ENCODE data around the gene OSGEP.
A peak's percentile ranks its signal among the peaks of the same experiment; 100 is the strongest.
"Not testable (repeated sequence)": the region's sequence is repeated elsewhere in the genome, so short reads cannot be mapped to it uniquely, and the experiment has no call there.

Gene OSGEP

GRCh38 chr14:20446889-20447288 is 7.7 kb downstream of the OSGEP start:
- POLR2A ChIA-PET = no interaction called here
- CTCF ChIA-PET = interaction anchor here (0.8 to 1.2 kb wide), 2 partner anchors 13 to 119 kb away, joined by 3 read pairs; no protein-coding TSS in a partner anchor
- H3K4me1 ChIP-seq (ENCODE audit: control insufficient read depth, insufficient read depth, low read length) = no peaks in the 10 kb centered on the region
- H3K4me3 ChIP-seq (ENCODE audit: low read depth, low read length) = no peak overlapping the region
- no peaks in the 10 kb centered on the region for H3K9me3 ChIP-seq (ENCODE audit: control insufficient read depth, insufficient read depth, low read depth, low read length)
- peaks cover 55 to 76% of the 10 kb centered on the region in 2 experiments for H3K36me3 ChIP-seq (ENCODE audit: control insufficient read depth in 2 of 2, insufficient read depth in 1 of 2, low read length in 2 of 2)
- H3K27ac ChIP-seq (ENCODE audit: extremely low read depth, low read depth, low read length) = no peak overlapping the region
- TF ChIP-seq ZNF239 (tag by site-specific recombination; IDR thresholded peaks at IDR 0.05) (no peak), ZNF221 (tag by site-specific recombination; IDR thresholded peaks at IDR 0.05; ENCODE audit: borderline replicate concordance) (no peak), TCF7L2 (IDR thresholded peaks at IDR 0.05; ENCODE audit: borderline replicate concordance, low read depth, low read length) (no peak), KLF1 (tag by site-specific recombination; IDR thresholded peaks at IDR 0.05) (no peak), ZNF354C (tag by site-specific recombination; IDR thresholded peaks at IDR 0.05; ENCODE audit: borderline replicate concordance, low read depth) (no peak), KLF9 (tag by site-specific recombination; IDR thresholded peaks at IDR 0.05; ENCODE audit: low read depth) (no peak)

- H3K4me3 ChIP-seq (ENCODE audit: low read depth, low read length); H3K4me1 ChIP-seq (ENCODE audit: control insufficient read depth, insufficient read depth, low read length); H3K9me3 ChIP-seq (ENCODE audit: control insufficient read depth, insufficient read depth, low read depth, low read length); H3K27ac ChIP-seq (ENCODE audit: extremely low read depth, low read depth, low read length): not testable (repeated sequence)
- CTCF ChIA-PET = interaction anchor here (0.7 to 1.5 kb wide), 3 partner anchors 7 to 28 kb away, joined by 3 to 4 read pairs (median 3); partner anchors contain the start of genes APEX1 and OSGEP
- POLR2A ChIA-PET = interaction anchor here (0.6 to 1.6 kb wide), 2 partner anchors 30 to 41 kb away, joined by 4 to 5 read pairs; partner anchors contain the start of gene TEP1
- H3K36me3 ChIP-seq (ENCODE audit: control insufficient read depth in 2 of 2, insufficient read depth in 1 of 2, low read length in 2 of 2) = peaks cover 25 to 45% of the 10 kb centered on the region in 2 experiments
Measured at GRCh38 chr14:20443650-20444049, 11.0 kb downstream of the OSGEP start.

GRCh38 chr14:20441461-20441860 is 13.2 kb downstream of the OSGEP start:
- Histone ChIP-seq H3K9me3 (ENCODE audit: control insufficient read depth, insufficient read depth, low read depth, low read length) (no peaks in the 10 kb centered on the region), H3K36me3 (ENCODE audit: control insufficient read depth in 2 of 2, insufficient read depth in 1 of 2, low read length in 2 of 2) (peaks cover 9 to 23% of the 10 kb centered on the region in 2 experiments; a peak in 2 of 3 replicates), H3K4me1 (ENCODE audit: control insufficient read depth, insufficient read depth, low read length) (no peaks in the 10 kb centered on the region), H3K27ac (ENCODE audit: extremely low read depth, low read depth, low read length) (no peak overlapping the region), H3K4me3 (ENCODE audit: low read depth, low read length) (no peak overlapping the region)
- TF ChIP-seq ZNF518A (tag by site-specific recombination; conservative IDR thresholded peaks at IDR 0.05; ENCODE audit: low read depth) (no peak), ZNF558 (tag by site-specific recombination; IDR thresholded peaks at IDR 0.05) (no peak), ZNF324 (tag by site-specific recombination; IDR thresholded peaks at IDR 0.05) (no peak), ZNF274 (IDR thresholded peaks at IDR 0.05; ENCODE audit: low read length) (no peak), ZNF274 (tag by site-specific recombination; IDR thresholded peaks at IDR 0.05; ENCODE audit: borderline replicate concordance) (no peak), ZNF335 (tag by site-specific recombination; conservative IDR thresholded peaks at IDR 0.05) (no peak), ZNF341 (tag by site-specific recombination; IDR thresholded peaks at IDR 0.05; ENCODE audit: low read depth) (no peak)
- CTCF ChIA-PET = interaction anchor here (0.8 to 1.3 kb wide), 3 partner anchors 13 to 28 kb away, joined by 3 to 4 read pairs (median 3); partner anchors contain the start of gene OSGEP
- POLR2A ChIA-PET = interaction anchor here (1.0 kb wide), 1 partner anchor 28 kb away, joined by 3 read pairs; no protein-coding TSS in a partner anchor

- Histone ChIP-seq H3K9me3 (ENCODE audit: control insufficient read depth, insufficient read depth, low read depth, low read length) (no peaks in the 10 kb centered on the region), H3K36me3 (ENCODE audit: control insufficient read depth in 2 of 2, insufficient read depth in 1 of 2, low read length in 2 of 2) (peaks cover 3 to 17% of the 10 kb centered on the region in 2 experiments; a peak in 2 of 3 replicates), H3K27ac (ENCODE audit: extremely low read depth, low read depth, low read length) (no peak overlapping the region), H3K4me1 (ENCODE audit: control insufficient read depth, insufficient read depth, low read length) (no peaks in the 10 kb centered on the region), H3K4me3 (ENCODE audit: low read depth, low read length) (no peak overlapping the region)
- CTCF ChIA-PET = interaction anchor here (0.7 kb wide), 1 partner anchor 26 kb away, joined by 3 read pairs; no protein-coding TSS in a partner anchor
- POLR2A ChIA-PET = interaction anchor here (1.0 kb wide), 1 partner anchor 29 kb away, joined by 3 read pairs; no protein-coding TSS in a partner anchor
- TF ChIP-seq ZNF624 (tag by site-specific recombination; IDR thresholded peaks at IDR 0.05) (no peak), ZFHX2 (tag by site-specific recombination; conservative IDR thresholded peaks at IDR 0.05) (peak; percentile 29; the same call in 1 of the 2 replicates)
Measured at GRCh38 chr14:20440882-20441281, 13.7 kb downstream of the OSGEP start.
